ENCODE data around the gene C17orf75. TPM values are rescaled to one million over a fixed set of nuclear protein-coding genes. Genes with fewer than 3 reads are reported as not detected.
A peak's percentile ranks its signal among the peaks of the same experiment; 100 is the strongest.

C17orf75 gene
- total RNA-seq, 4 donors from 2014 or later = 5.3 to 11.9 (median 8.1) TPM

GRCh38 chr17:32349503-32349853 lies 7.5 kb upstream of the C17orf75 start:
- intact Hi-C loops (cut with DNase I; ENCODE audit: low total_unique reads) = no loop called here
- peak overlapping the region; percentile 95 for H3K4me3 ChIP-seq (ENCODE audit: low read depth, poor library complexity, severe bottlenecking)
- TF ChIP-seq POLR2A (IDR thresholded peaks at IDR 0.05) = no peak
- TF ChIP-seq, protein P1, sequence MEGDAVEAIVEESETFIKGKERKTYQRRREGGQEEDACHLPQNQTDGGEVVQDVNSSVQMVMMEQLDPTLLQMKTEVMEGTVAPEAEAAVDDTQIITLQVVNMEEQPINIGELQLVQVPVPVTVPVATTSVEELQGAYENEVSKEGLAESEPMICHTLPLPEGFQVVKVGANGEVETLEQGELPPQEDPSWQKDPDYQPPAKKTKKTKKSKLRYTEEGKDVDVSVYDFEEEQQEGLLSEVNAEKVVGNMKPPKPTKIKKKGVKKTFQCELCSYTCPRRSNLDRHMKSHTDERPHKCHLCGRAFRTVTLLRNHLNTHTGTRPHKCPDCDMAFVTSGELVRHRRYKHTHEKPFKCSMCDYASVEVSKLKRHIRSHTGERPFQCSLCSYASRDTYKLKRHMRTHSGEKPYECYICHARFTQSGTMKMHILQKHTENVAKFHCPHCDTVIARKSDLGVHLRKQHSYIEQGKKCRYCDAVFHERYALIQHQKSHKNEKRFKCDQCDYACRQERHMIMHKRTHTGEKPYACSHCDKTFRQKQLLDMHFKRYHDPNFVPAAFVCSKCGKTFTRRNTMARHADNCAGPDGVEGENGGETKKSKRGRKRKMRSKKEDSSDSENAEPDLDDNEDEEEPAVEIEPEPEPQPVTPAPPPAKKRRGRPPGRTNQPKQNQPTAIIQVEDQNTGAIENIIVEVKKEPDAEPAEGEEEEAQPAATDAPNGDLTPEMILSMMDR (IDR thresholded peaks at IDR 0.05) = no peak
- WGBS, 2 donors = 20 to 25% methylated on average over 15 of the region's 15 CpGs
- no peak for DNase-seq (ENCODE audit: low spot score in 2 of 2)

- no peak for TF ChIP-seq POLR2A (IDR thresholded peaks at IDR 0.05)
- TF ChIP-seq, protein P1 (IDR thresholded peaks at IDR 0.05) = no peak
- H3K4me3 ChIP-seq (ENCODE audit: low read depth, poor library complexity, severe bottlenecking) = no peak overlapping the region
- WGBS, 2 donors = 96 to 98% methylated on average over 2 of the region's 2 CpGs
- no peak for DNase-seq (ENCODE audit: low spot score in 2 of 2)
- intact Hi-C loops (cut with DNase I; ENCODE audit: low total_unique reads) = no loop called here
Measured at GRCh38 chr17:32348483-32348800, 6.5 kb upstream of the C17orf75 start.

DNA sequence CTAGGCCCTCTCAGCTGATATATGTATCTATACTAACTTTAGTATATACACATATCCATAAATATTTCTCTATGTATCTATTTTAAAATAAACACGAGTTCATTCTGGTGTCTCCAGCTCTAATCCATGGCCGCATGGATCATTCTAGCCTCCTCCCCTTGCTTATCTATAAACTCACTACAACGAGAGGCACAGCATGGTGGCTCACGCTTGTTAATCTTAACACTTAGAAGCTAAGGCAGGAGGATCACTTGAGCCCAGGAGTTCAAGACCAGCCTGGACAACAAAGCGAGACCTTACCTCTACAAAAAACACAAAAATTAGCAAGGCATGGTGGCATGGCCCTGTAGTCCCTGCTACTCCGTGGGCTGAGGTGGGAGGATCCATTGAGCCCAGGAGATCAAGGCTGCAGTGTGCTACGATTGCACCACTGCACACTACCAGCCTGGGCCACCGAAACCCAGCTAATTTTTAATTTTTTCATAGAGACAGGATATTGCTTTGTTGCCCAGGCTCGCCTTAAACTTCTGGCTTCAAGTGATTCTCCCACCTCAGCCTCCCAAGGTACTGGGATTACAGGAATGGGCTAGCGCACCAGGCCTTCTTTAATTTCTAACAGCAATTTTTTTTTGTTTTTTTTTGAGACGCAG lies 4.1 kb upstream of the C17orf75 start:
- no peak overlapping the region for H3K4me3 ChIP-seq (ENCODE audit: low read depth, poor library complexity, severe bottlenecking)
- TF ChIP-seq POLR2A (IDR thresholded peaks at IDR 0.05) = no peak
- TF ChIP-seq, protein P1 (IDR thresholded peaks at IDR 0.05) = no peak
- WGBS, 2 donors = 91 to 93% methylated on average over 11 of the region's 11 CpGs
- intact Hi-C loops (cut with DNase I; ENCODE audit: low total_unique reads) = no loop called here
- DNase-seq (ENCODE audit: low spot score in 2 of 2) = peak in 1 of 2 donors; percentile 52

- TF ChIP-seq, protein P1 (IDR thresholded peaks at IDR 0.05) = no peak
- TF ChIP-seq POLR2A (IDR thresholded peaks at IDR 0.05) = no peak
- 57 to 67% methylated on average over 14 of the region's 14 CpGs for WGBS, 2 donors
- intact Hi-C loops (cut with DNase I; ENCODE audit: low total_unique reads) = no loop called here
- peak in 1 of 2 donors; percentile 63 for DNase-seq (ENCODE audit: low spot score in 2 of 2)
- no peak overlapping the region for H3K4me3 ChIP-seq (ENCODE audit: low read depth, poor library complexity, severe bottlenecking)
Measured at GRCh38 chr17:32342603-32343325, 791 bp upstream of the C17orf75 start.

DNA sequence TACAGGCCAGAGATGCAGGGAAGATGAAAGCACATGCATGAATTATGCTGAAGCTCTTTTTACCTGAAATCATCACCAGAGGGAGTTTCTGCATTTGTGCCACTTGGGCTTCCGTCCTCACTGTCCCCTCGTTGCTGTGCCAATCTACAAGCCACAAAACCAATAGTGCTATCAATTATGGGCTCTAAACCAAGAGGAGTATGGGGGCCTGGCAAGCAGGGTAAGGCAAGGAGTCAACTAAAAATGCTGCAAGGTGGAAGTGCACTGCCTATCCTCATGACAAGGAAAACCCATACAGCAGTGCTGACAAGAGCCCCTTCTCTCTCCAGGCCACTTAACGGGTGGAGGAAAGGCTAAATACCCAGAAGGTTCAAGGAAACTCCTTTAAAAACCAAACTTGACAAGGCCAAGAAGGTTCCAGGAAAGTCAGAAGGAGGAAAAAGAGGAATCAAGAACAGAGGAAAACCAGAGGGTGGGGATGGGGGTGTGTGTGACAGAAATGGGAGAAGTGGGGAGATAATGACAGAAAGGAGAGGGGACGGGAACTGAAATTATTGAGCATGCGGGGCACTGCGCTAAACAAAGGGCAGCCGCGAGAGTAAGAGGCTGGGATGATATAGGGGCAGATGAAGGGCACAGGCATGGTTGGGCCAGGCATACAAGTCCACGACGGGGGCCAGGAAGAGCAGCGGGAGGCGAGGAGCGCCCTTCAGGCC lies 674 bp downstream of the C17orf75 start:
- TF ChIP-seq, protein P1 (IDR thresholded peaks at IDR 0.05) = no peak
- TF ChIP-seq POLR2A (IDR thresholded peaks at IDR 0.05) = no peak
- DNase-seq (ENCODE audit: low spot score in 2 of 2) = peak in 1 of 2 donors; percentile 66
- H3K4me3 ChIP-seq (ENCODE audit: low read depth, poor library complexity, severe bottlenecking) = peak overlapping the region; percentile 38
- 3% methylated on average over 13 of the region's 13 CpGs for WGBS, 2 donors
- intact Hi-C loops (cut with DNase I; ENCODE audit: low total_unique reads) = no loop called here
